Testis (tissue), 3 donors: ENCODE results near the gene PLA2G7. TPM values are rescaled to one million over a fixed set of nuclear protein-coding genes. Genes with fewer than 3 reads are reported as not detected.
A peak's percentile ranks its signal among the peaks of the same experiment; 100 is the strongest.

Experiments used
- DNase-seq: peaks from one replicate; pipeline ENCODE4 v3.0.0-alpha.2; 2019
- H3K27ac ChIP-seq, 2 donors: fragments of 200-600 bp; sonication (generic); one replicate each; pipeline ENCODE4 v1.5.1; 2019
- H3K27me3 ChIP-seq: fragments of 200-600 bp; sonication (generic); one replicate; pipeline ENCODE4 v1.5.1; 2019
- H3K36me3 ChIP-seq: fragments of 200-600 bp; sonication (generic); one replicate; pipeline ENCODE4 v1.5.1; 2017; ENCODE audit warnings: low read depth; ENCODE audit errors: missing control alignments
- H3K4me1 ChIP-seq: fragments of 200-600 bp; sonication (generic); one replicate; pipeline ENCODE4 v1.5.1; 2019
- H3K4me3 ChIP-seq, 2 donors: fragments of 200-600 bp; sonication (generic); one replicate each; pipeline ENCODE4 v1.5.1; 2017 to 2019
- H3K9me3 ChIP-seq: fragments of 200-600 bp; sonication (generic); one replicate; pipeline ENCODE4 v1.5.1; 2017
- CTCF ChIP-seq, 3 experiments: fragments of 450-650 bp in 2 of 3; fragments of 200-600 bp in 1 of 3; sonication (generic) in 1 of 3; IDR thresholded peaks; one replicate each; pipeline ENCODE4 v1.5.1; 2016 to 2019; ENCODE audit warnings: antibody characterized with exemption in 3 of 3, mild to moderate bottlenecking in 2 of 3, moderate library complexity in 1 of 3
- POLR2A ChIP-seq: fragments of 450-650 bp; IDR thresholded peaks from one replicate; pipeline ENCODE4 v1.6.1; 2017; ENCODE audit warnings: antibody characterized with exemption, mild to moderate bottlenecking, moderate library complexity
- WGBS, 2 donors: methylation state at CpG; one replicate each; pipeline ENCODE4 v1.1.5; 2018; 5-methylcytosine and 5-hydroxymethylcytosine counted together
- intact Hi-C: fragments of 100-400 bp; cut with DNase I; formaldehyde crosslinking; loops from one replicate; pipeline ENCODE4 v1.15.1; 2023; ENCODE audit warnings: low total_unique reads
- polyA plus RNA-seq: library from polyadenylated mRNA; stranded (reverse); fragments of 350-450 nt; fragmentation: Illumina TruSeq; extraction: RNeasy Lipid Tissue Mini Kit (QIAGEN cat#74804); gene quantifications from one replicate; pipeline ENCODE4 v1.2.3, GENCODE V29; 2014; ENCODE audit warnings: low read depth, low replicate concordance; ENCODE audit not compliant: insufficient read depth
- total RNA-seq, 2 donors: library from RNA; depleted of rRNA; stranded (reverse); fragments of >200 nt; gene quantifications; one replicate each; pipeline ENCODE4 v1.2.3, GENCODE V29; 2016

PLA2G7 gene
- total and polyA plus RNA-seq, 3 donors from 2014 or later = 0.31 to 2.1 (median 0.74) TPM

- 94 to 97% methylated on average over 4 of the region's 4 CpGs for WGBS, 2 donors
- Histone ChIP-seq H3K4me1 (no peaks in the 10 kb centered on the region), H3K4me3 (no peak overlapping the region), H3K27me3 (no peaks in the 10 kb centered on the region), H3K9me3 (no peaks in the 10 kb centered on the region), H3K27ac (no peak overlapping the region), H3K36me3 (no peaks in the 10 kb centered on the region)
- no peak for TF ChIP-seq POLR2A
- TF ChIP-seq CTCF (IDR thresholded peaks at IDR 0.05) = no peak
- intact Hi-C loops = no loop called here
- no peak for DNase-seq
Measured at GRCh38 chr6:46741910-46742309, 6.7 kb upstream of the PLA2G7 start.

- intact Hi-C loops = no loop called here
- Histone ChIP-seq H3K4me3 (no peak overlapping the region), H3K4me1 (no peaks in the 10 kb centered on the region), H3K27ac (no peak overlapping the region), H3K27me3 (no peaks in the 10 kb centered on the region), H3K36me3 (no peaks in the 10 kb centered on the region), H3K9me3 (no peaks in the 10 kb centered on the region)
- TF ChIP-seq CTCF (IDR thresholded peaks at IDR 0.05) = no peak
- no peak for TF ChIP-seq POLR2A
- no peak for DNase-seq
- 86 to 100% methylated on average over 2 of the region's 2 CpGs for WGBS, 2 donors
Measured at GRCh38 chr6:46741482-46741881, 6.3 kb upstream of the PLA2G7 start.

GRCh38 chr6:46736906-46737305, 1.7 kb upstream of the PLA2G7 start:
- no peak for DNase-seq
- H3K9me3 ChIP-seq = no peaks in the 10 kb centered on the region
- no peaks in the 10 kb centered on the region for H3K4me1 ChIP-seq
- no peak overlapping the region for H3K27ac ChIP-seq
- no peaks in the 10 kb centered on the region for H3K36me3 ChIP-seq
- TF ChIP-seq CTCF (IDR thresholded peaks at IDR 0.05) = no peak
- TF ChIP-seq POLR2A = no peak
- H3K27me3 ChIP-seq = no peaks in the 10 kb centered on the region
- no peak overlapping the region for H3K4me3 ChIP-seq
- intact Hi-C loops = no loop called here

GRCh38 chr6:46735720-46736031, 501 bp upstream of the PLA2G7 start:
- DNase-seq = no peak
- intact Hi-C loops = no loop called here
- peak overlapping the region; percentile 53 to 64 for H3K4me3 ChIP-seq
- no peaks in the 10 kb centered on the region for H3K36me3 ChIP-seq
- TF ChIP-seq CTCF (IDR thresholded peaks at IDR 0.05) = no peak
- no peaks in the 10 kb centered on the region for H3K4me1 ChIP-seq
- H3K27me3 ChIP-seq = no peaks in the 10 kb centered on the region
- whole genome bisulfite sequencing, 2 donors = 11 to 12% methylated on average over 8 of the region's 8 CpGs
- no peak overlapping the region for H3K27ac ChIP-seq
- no peaks in the 10 kb centered on the region for H3K9me3 ChIP-seq

GRCh38 chr6:46733341-46733801, 1.8 kb downstream of the PLA2G7 start:
- intact Hi-C loops = no loop called here
- TF ChIP-seq CTCF (IDR thresholded peaks at IDR 0.05) (no peak), POLR2A (no peak)

More at GRCh38 chr6:46733341-46733801, 1.8 kb downstream of the PLA2G7 start:
- no peaks in the 10 kb centered on the region for H3K27me3 ChIP-seq
- no peak overlapping the region for H3K27ac ChIP-seq
- H3K9me3 ChIP-seq = no peaks in the 10 kb centered on the region
- 71 to 83% methylated on average over 1 to 2 of the region's 2 CpGs for WGBS, 2 donors
- H3K4me1 ChIP-seq = no peaks in the 10 kb centered on the region
- H3K36me3 ChIP-seq = no peaks in the 10 kb centered on the region
- DNase-seq = no peak
- no peak overlapping the region for H3K4me3 ChIP-seq
